Measurements from ENCODE around the gene RSAD1.
A peak's percentile ranks its signal among the peaks of the same experiment; 100 is the strongest.

RSAD1 gene

DNA sequence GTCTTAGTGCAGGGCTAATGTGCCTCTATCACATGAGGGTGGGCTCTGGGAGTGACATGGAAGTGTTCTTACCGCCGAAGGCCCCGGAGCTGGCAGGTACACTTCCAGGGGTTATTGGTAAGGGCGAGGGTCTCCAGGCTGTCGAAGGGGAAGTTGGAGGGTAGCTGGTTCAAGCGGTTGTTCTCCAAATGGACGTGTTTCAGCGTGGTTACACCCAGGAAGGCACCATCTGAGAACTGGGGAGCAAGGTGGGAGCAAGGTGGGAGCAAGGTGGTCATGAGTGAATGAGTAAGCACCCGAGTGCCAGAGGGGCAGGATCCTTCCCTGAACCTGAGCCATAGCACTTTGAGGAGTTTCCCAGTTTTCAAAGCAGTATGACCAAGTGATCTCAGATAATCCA, 13.0 kb upstream of the RSAD1 start:
- TF ChIP-seq ZFX (IDR thresholded peaks at IDR 0.05; ENCODE audit: borderline replicate concordance), result no peak
- TF ChIP-seq, protein P1, sequence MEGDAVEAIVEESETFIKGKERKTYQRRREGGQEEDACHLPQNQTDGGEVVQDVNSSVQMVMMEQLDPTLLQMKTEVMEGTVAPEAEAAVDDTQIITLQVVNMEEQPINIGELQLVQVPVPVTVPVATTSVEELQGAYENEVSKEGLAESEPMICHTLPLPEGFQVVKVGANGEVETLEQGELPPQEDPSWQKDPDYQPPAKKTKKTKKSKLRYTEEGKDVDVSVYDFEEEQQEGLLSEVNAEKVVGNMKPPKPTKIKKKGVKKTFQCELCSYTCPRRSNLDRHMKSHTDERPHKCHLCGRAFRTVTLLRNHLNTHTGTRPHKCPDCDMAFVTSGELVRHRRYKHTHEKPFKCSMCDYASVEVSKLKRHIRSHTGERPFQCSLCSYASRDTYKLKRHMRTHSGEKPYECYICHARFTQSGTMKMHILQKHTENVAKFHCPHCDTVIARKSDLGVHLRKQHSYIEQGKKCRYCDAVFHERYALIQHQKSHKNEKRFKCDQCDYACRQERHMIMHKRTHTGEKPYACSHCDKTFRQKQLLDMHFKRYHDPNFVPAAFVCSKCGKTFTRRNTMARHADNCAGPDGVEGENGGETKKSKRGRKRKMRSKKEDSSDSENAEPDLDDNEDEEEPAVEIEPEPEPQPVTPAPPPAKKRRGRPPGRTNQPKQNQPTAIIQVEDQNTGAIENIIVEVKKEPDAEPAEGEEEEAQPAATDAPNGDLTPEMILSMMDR (IDR thresholded peaks at IDR 0.05), result no peak
- H3K27ac ChIP-seq, result no peak overlapping the region

DNA sequence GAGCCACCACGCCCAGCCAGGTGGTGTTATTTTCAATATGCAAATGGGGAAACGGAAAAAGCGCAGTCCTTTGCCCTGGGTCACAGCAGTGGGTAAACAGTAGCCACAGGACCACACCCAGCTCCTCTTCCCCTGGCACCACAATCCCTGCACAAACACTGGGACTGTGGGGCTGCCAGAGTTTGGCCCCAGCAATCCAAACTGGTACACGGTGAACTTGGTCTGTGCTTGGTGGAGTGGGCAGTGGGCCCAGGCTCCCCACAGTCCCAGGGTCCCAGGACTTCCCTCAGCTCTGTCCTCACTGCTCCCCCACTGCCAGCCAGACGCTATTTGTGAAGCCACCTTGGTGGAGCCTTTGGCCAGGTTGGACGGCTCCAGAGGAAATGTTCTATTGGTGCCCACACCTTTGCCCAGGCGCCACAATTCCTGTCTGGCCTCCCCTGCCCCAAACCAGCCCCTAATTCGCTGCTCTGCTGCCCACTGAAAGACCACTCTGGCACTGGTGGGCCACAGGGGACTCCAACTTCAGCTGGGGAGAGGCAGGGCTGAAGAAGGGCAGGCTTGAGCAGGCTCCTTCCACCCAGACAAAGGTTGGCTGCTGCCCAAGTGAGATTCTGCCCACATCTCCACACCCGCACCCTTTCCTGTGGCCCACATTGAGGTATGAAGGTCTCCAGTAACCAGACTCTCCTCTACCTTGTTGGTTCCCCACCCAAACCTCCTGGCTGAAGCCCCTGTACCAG, 12.1 kb upstream of the RSAD1 start:
- H3K27ac ChIP-seq, result peak overlapping the region; percentile 15; the same call in 1 of the 2 replicates
- no peak for TF ChIP-seq ZFX (IDR thresholded peaks at IDR 0.05; ENCODE audit: borderline replicate concordance)
- TF ChIP-seq, protein P1 (IDR thresholded peaks at IDR 0.05), result no peak

DNA sequence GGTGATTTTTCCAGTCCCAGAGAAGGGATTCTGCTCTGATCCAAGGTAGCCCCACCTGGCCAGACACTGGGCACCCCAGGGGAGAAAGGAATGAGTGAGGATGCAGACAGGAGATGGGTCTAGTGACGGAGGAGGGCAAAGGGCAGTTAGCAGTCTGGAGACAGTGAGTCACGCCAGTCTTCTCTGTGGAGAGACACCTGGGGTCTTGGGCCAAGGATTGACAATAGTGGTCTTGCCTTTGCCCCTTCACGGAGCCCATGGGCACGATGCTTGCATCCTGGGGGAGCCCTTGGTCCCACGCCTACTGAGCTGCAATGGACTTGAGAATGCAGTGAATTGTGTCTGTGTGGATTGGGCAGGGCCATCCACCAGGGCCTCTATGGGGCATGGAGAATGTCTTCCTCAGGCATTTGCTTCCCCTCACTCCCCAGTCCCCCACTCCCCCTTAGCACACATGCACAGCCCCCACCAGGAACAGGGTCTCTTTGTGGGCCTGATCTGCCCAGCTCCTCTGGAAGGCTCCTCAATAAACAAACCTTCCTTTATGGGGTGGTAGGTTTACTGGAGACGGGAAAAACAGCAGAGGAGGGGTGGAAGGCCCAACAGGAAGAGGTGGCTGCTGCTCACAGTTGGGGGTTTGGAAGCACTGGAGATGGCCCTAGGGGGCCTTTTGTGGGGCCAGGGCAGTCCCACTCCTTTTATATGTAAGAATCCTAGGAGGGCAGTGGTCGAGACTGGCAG, 11.4 kb upstream of the RSAD1 start:
- no peak overlapping the region for H3K27ac ChIP-seq
- TF ChIP-seq, protein P1 (IDR thresholded peaks at IDR 0.05), result no peak
- TF ChIP-seq ZFX (IDR thresholded peaks at IDR 0.05; ENCODE audit: borderline replicate concordance), result no peak

DNA sequence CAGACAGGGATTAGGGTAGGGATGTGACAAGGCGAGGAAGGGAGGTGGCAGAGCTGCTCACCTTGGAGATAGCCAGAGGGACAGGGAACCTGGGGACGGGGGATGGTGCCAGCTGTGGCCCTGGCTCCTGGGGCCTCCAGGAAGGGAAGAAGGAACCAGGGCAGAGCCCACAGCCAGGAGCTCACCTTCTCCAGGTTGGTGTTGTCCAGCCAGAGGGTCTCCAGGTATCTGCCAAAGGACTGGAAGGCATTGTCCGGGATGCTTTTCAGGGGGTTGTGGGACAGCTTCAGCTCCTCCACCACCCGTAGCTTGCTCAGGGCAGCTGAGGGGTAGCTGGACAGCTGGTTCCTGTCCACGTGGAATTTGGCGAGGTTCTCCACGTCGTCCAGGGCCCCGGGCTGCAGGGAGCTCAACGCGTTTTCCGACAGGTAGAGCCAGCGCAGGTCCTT, 10.8 kb upstream of the RSAD1 start:
- TF ChIP-seq ZFX (IDR thresholded peaks at IDR 0.05; ENCODE audit: borderline replicate concordance), result no peak
- TF ChIP-seq, protein P1 (IDR thresholded peaks at IDR 0.05), result no peak
- no peak overlapping the region for H3K27ac ChIP-seq

DNA sequence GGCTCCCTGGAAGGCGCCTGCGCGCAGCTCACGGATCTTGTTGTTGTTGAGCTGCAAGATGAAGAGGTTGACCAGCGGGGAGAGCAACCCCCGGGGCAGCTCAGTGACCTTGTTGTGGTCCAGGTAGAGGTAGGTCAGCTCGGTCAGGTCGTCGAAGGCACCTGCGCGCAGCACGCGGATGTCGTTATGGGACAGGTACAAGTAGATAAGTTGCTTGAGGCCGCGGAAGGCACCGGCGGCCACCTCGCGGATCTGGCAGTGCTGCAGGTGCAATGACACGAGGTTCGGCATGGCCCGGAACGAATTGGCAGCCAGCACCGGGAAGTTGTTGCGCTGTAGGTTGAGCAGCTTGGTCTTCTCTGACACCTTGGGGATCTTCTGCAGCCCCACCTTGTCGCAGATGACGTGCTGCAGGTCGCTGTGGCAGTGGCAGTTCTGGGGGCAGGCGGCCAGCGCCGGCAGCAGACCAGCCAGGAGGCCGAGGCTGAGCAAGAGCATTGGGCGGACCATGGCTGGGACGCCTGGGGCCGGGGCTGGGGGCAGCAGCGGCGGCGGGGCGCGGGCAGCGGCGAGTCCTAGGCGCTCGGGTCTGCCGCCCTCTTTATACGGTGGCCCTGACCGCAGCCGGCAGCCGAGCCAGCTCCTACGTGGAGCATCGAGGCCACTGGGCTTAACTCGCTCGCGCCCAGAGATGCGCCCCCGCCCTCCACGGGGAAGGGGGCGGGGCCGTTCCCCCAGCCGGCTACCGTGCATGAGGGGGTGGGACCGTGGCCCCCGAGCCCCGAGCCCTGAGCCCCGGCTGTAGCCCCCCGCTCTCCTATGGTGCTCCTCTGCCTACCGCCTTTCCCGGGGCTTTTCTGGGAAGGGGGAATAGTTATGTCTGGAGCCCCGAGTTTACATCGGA, 10.1 kb upstream of the RSAD1 start, which contains the start of gene CHAD:
TSS of gene CHAD (minus strand) at position 577 of the 904 bp plus-strand sequence. CDS start at position 510, 67 bp downstream.
- TF ChIP-seq, protein P1 (IDR thresholded peaks at IDR 0.05), result no peak
- TF ChIP-seq ZFX (IDR thresholded peaks at IDR 0.05; ENCODE audit: borderline replicate concordance), result no peak
- H3K27ac ChIP-seq, result no peak within 1 kb of the TSS

DNA sequence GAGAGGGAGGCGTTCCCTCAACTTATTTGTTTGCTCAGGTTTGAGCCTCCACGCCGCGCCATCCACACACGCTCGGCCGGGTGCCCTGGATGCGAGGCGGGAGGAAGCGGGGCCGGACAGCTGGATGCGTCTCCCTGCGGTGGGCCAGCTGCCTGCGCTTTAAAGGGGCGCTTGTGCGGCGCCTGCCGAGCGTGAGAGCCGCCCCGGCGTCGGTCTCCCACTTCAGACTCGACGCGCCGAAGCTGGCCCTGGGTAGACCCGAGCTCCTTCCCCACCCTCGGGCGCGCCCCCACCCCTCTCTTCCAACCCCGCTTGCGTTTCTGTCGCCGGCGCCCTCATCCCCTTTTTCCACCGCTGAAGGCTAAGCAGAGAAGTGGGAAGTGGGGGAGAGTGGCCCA, 9.5 kb upstream of the RSAD1 start:
- TF ChIP-seq, protein P1 (IDR thresholded peaks at IDR 0.05), result no peak
- TF ChIP-seq ZFX (IDR thresholded peaks at IDR 0.05; ENCODE audit: borderline replicate concordance), result no peak
- no peak overlapping the region for H3K27ac ChIP-seq
